ENCODE measurements around the gene NAV2. TPM values are rescaled to one million over a fixed set of nuclear protein-coding genes. Genes with fewer than 3 reads are reported as not detected.

The NAV2 gene
- total RNA-seq, 1 experiment from 2014 or later, result 46.3 TPM

DNA sequence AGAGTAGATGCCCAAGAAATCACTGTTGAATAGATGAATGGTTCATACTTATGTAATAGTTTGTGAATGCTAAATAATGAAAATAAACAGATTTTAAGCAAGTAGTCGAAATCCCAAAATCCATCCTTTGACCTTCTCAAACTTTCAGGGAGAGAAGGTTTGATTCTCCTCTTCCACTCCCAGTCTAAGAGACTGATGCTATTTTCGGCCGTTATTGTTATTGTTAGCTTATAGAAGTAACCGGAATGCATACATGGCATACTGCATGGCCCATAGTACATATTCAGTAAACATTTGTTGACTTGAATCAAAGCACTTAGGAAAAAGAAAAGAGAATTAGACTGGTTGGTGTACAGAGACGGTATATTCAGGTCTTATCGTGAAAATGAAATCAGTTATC is 76.6 kb downstream of the NAV2 start:
- TF ChIP-seq, protein P1, sequence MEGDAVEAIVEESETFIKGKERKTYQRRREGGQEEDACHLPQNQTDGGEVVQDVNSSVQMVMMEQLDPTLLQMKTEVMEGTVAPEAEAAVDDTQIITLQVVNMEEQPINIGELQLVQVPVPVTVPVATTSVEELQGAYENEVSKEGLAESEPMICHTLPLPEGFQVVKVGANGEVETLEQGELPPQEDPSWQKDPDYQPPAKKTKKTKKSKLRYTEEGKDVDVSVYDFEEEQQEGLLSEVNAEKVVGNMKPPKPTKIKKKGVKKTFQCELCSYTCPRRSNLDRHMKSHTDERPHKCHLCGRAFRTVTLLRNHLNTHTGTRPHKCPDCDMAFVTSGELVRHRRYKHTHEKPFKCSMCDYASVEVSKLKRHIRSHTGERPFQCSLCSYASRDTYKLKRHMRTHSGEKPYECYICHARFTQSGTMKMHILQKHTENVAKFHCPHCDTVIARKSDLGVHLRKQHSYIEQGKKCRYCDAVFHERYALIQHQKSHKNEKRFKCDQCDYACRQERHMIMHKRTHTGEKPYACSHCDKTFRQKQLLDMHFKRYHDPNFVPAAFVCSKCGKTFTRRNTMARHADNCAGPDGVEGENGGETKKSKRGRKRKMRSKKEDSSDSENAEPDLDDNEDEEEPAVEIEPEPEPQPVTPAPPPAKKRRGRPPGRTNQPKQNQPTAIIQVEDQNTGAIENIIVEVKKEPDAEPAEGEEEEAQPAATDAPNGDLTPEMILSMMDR (conservative IDR thresholded peaks at IDR 0.05), result no peak
- H3K79me1 ChIP-seq (ENCODE audit: insufficient read depth, low read depth, low read length, poor library complexity, severe bottlenecking), result no peaks in the 10 kb centered on the region
- no peaks in the 10 kb centered on the region for H3K9me3 ChIP-seq (ENCODE audit: control insufficient read depth, low read depth, low read length)
- Mint-ChIP-seq H3K9me3 (no peaks in the 10 kb centered on the region), H3K36me3 (ENCODE audit: insufficient read depth in 1 of 3, low read depth in 3 of 3) (peaks cover 0 to 8% (median 0%) of the 10 kb centered on the region in 3 experiments; a peak in 3 of 7 replicates), H3K4me3 (no peak overlapping the region), H3K27ac (no peak overlapping the region), H3K4me1 (peaks cover 37 to 57% of the 10 kb centered on the region in 2 experiments), H3K27me3 (ENCODE audit: low read depth) (no peaks in the 10 kb centered on the region)
- H2BK15ac ChIP-seq (ENCODE audit: low read depth, low read length), result no peak overlapping the region
- H2AK5ac ChIP-seq (ENCODE audit: insufficient read length, low read length), result no peak overlapping the region
- no peak overlapping the region for H3K27ac ChIP-seq (ENCODE audit: insufficient read length, low read depth, low read length)
- WGBS (ENCODE audit: extremely low coverage, insufficient read length, low lambda C conversion rate), result no CpG with 5 or more reads among the region's 6 CpGs
- H3K27me3 ChIP-seq (ENCODE audit: insufficient read depth, low read length), result no peaks in the 10 kb centered on the region
- DNase-seq, result no peak
- H2BK5ac ChIP-seq (ENCODE audit: insufficient read length, low read length), result no peak overlapping the region
- no peak overlapping the region for H3K23ac ChIP-seq (ENCODE audit: insufficient read length, low read depth, low read length)
- H4K8ac ChIP-seq (replicated peaks; ENCODE audit: insufficient read length, low read depth, low read length), result no peak overlapping the region
- H3K4me1 ChIP-seq (ENCODE audit: insufficient read depth, low read length), result peaks cover 14% of the 10 kb centered on the region
- H3K4me2 ChIP-seq (ENCODE audit: insufficient read depth, insufficient read length, low read length), result no peak overlapping the region
- no peak overlapping the region for H2AFZ ChIP-seq (ENCODE audit: low read length)
- H3K79me2 ChIP-seq (ENCODE audit: insufficient read depth, low read length), result peaks cover 5% of the 10 kb centered on the region; the same call in 1 of the 2 replicates
- no peak overlapping the region for H2BK120ac ChIP-seq (ENCODE audit: low read depth, low read length, poor library complexity, severe bottlenecking)
- H3T11ph ChIP-seq (ENCODE audit: low read length), result no peak overlapping the region
- no peak overlapping the region for H4K5ac ChIP-seq (ENCODE audit: insufficient read length, low read depth, low read length)
- no peak overlapping the region for H3K9ac ChIP-seq (ENCODE audit: extremely low read depth, insufficient read length, low read length)
- no peaks in the 10 kb centered on the region for H4K20me1 ChIP-seq (ENCODE audit: control insufficient read depth, insufficient read depth, insufficient read length)
- no peaks in the 10 kb centered on the region for H3K23me2 ChIP-seq (ENCODE audit: insufficient read length, low read depth, low read length, poor library complexity, severe bottlenecking)
- H2BK12ac ChIP-seq (ENCODE audit: insufficient read length, low read depth, low read length), result no peak overlapping the region
- no peak overlapping the region for H3K14ac ChIP-seq (ENCODE audit: insufficient read depth, low read length)
- no peak overlapping the region for H3K4ac ChIP-seq (ENCODE audit: low read depth, low read length)
- H4K91ac ChIP-seq (ENCODE audit: insufficient read length, low read depth, low read length), result no peak overlapping the region
- no peak overlapping the region for H2BK20ac ChIP-seq (ENCODE audit: low read depth, low read length, poor library complexity, severe bottlenecking)
- H3K56ac ChIP-seq (ENCODE audit: insufficient read length, low read depth, low read length), result no peak overlapping the region
- no peak overlapping the region for H3K18ac ChIP-seq (ENCODE audit: insufficient read length, low read depth, low read length)
